Dendritic cell treated with granulocyte-macrophage colony-stimulating factor and Interleukin-4, amounts not matched to agents 40 ng/mL and 50 ng/mL, for 4 days (primary cell): Measurements from ENCODE around the gene SLCO2B1.

ENCODE experiments used
- H3K27ac Mint-ChIP-seq: one replicate; pipeline ENCODE4 v1.8.0; 2022; ENCODE audit warnings: mild to moderate bottlenecking, mixed read lengths
- H3K27me3 Mint-ChIP-seq: one replicate; pipeline ENCODE4 v1.8.0; 2022; ENCODE audit warnings: mild to moderate bottlenecking, mixed read lengths
- H3K36me3 Mint-ChIP-seq: one replicate; pipeline ENCODE4 v1.8.0; 2022; ENCODE audit warnings: low read depth, mixed read lengths
- H3K4me1 Mint-ChIP-seq: one replicate; pipeline ENCODE4 v1.8.0; 2022; ENCODE audit warnings: low read depth, mixed read lengths
- H3K4me3 Mint-ChIP-seq: one replicate; pipeline ENCODE4 v1.8.0; 2022; ENCODE audit warnings: mild to moderate bottlenecking, moderate library complexity, mixed read lengths
- H3K9me3 Mint-ChIP-seq: one replicate; pipeline ENCODE4 v1.8.0; 2022; ENCODE audit warnings: mixed read lengths
- intact Hi-C: fragments of 100-400 bp; cut with micrococcal nuclease; formaldehyde crosslinking; loops from one replicate; pipeline ENCODE4 v1.15.0; 2022

The SLCO2B1 gene

DNA sequence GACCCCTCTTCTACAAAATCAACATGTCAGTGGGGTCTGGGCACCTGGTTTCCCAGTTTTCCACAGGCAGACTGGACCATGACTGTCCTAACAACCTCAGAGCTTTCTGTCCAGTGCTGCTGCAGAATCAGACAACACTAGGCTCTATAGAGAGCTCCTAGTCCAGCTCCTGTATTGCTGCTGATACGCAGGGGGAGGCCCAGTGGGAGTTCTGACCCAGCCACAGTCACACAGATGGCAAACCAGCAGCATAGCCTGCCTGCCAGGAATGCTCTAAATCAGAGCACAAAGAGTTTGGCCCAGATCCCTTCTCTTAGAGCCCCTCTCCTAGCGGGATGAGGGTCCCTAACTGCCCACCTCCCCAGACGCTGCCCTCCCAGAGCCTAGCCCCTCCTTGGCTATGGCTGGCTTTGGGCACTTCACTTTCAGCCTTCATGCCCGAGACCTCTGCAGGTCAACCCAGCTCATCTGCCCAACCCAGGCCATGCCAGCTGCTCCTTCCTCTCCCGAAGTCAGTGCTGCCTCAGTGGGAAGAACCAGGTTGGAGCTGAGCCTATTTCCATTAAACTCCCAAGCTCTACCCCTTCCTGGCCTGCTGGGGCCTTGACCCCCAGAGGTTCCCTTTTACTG, 15.8 kb upstream of the SLCO2B1 start:
- Mint-ChIP-seq H3K36me3 (no peaks in the 10 kb centered on the region), H3K9me3 (peaks cover 9% of the 10 kb centered on the region), H3K27me3 (peaks cover 40% of the 10 kb centered on the region), H3K4me3 (no peak overlapping the region), H3K27ac (no peak overlapping the region), H3K4me1 (no peaks in the 10 kb centered on the region)
- intact Hi-C loops = loop anchor here (10.0 kb wide), 1 partner anchor 210 kb away; no protein-coding TSS in a partner anchor

DNA sequence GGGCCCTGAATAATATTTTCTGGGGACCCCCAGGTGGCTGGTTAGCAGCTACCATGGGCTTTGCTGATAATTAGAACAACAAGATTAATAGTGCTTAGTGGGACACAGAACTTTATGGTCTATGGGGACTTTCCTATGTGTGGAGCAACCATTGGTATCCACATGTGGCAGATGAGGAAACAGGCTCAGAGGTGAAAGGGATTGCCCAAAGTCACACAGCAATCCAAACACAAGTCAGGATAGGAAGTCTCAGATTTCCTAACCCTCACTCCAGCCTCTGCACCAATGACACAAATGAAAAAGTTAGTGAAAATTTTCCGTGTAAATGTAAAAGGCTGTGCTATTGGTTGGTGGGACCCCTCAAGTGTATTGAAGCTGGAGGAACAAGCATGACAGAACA, 15.3 kb upstream of the SLCO2B1 start:
- Mint-ChIP-seq H3K27me3 (peaks cover 43% of the 10 kb centered on the region), H3K4me1 (peaks cover under 1% of the 10 kb centered on the region), H3K27ac (no peak overlapping the region), H3K4me3 (no peak overlapping the region), H3K9me3 (peaks cover 6% of the 10 kb centered on the region), H3K36me3 (no peaks in the 10 kb centered on the region)
- intact Hi-C loops = loop anchor here (10.0 kb wide), 1 partner anchor 211 kb away; no protein-coding TSS in a partner anchor

DNA sequence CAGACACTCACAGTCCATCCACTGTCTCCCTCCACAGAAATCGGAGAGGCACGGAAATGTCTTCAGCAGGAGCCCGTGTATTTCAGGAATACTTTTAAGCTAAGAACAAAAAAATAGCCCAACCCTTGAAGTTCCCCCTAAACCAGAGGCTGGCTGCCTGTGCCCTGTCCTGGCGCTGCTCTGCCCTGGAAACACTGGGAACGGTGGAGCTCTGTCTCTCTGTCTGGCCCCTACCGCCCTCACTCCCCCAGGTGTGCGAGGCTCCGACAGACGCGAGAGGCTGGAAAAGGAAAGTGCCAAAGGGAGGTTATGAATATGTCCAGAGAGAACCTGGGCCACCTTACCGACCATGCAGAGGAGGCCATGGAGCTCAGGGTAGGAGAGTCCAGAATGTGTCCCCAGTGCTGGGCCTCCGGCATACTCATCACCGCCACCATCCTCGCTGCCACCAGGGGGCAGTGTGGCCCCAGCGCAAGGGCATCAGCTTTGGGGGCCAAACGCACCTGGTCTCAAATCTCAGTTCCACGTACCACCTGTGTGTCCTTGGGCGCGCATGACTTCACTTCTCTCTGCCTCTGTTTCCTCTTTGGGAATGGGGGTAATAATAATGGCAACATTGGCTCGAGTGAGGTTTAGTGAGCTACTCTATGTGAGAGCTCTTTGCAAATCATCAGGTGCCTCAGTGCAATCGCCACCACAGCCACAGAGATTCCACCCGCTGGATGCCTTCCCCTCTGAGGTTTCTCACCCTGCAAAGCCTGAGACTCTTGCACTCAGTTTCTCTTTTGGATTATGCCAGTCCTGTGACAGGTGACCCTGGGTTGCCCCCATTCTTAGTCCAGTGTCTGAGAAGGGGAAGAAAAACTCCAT, 10.4 kb upstream of the SLCO2B1 start:
- peaks cover 46% of the 10 kb centered on the region for H3K4me1 Mint-ChIP-seq
- H3K36me3 Mint-ChIP-seq = no peaks in the 10 kb centered on the region
- intact Hi-C loops = loop anchor here (1.0 to 5.0 kb wide), 2 partner anchors 108 to 118 kb away; no protein-coding TSS in a partner anchor
- H3K4me3 Mint-ChIP-seq = no peak overlapping the region
- peak overlapping the region; percentile 64 for H3K27ac Mint-ChIP-seq
- no peaks in the 10 kb centered on the region for H3K9me3 Mint-ChIP-seq
- H3K27me3 Mint-ChIP-seq = peaks cover 30% of the 10 kb centered on the region

DNA sequence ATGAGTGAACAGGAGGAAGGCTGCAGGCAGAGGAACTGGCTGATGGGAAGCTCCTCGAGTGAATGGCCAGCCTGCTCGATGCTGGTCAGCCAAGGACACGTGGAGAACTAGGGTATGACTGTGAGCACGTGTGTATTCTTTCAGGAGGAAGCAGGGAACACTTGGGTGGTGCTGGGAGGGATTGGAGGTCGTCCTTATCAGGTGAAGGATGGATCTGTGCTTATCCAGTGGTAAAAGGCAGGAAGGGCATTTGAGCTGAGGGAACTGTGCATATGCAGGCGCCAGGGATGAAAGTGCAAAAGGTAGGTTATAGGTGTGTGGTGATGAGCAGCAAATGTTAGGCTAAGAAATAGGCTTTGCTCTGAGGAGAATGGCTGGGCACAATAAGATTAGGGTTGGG, 9.7 kb upstream of the SLCO2B1 start:
- intact Hi-C loops = loop anchor here (5.0 kb wide), 1 partner anchor 119 kb away; no protein-coding TSS in a partner anchor
- no peak overlapping the region for H3K4me3 Mint-ChIP-seq
- peak overlapping the region; percentile 64 for H3K27ac Mint-ChIP-seq
- H3K27me3 Mint-ChIP-seq = peaks cover 27% of the 10 kb centered on the region
- peaks cover 53% of the 10 kb centered on the region for H3K4me1 Mint-ChIP-seq
- no peaks in the 10 kb centered on the region for H3K9me3 Mint-ChIP-seq
- no peaks in the 10 kb centered on the region for H3K36me3 Mint-ChIP-seq

DNA sequence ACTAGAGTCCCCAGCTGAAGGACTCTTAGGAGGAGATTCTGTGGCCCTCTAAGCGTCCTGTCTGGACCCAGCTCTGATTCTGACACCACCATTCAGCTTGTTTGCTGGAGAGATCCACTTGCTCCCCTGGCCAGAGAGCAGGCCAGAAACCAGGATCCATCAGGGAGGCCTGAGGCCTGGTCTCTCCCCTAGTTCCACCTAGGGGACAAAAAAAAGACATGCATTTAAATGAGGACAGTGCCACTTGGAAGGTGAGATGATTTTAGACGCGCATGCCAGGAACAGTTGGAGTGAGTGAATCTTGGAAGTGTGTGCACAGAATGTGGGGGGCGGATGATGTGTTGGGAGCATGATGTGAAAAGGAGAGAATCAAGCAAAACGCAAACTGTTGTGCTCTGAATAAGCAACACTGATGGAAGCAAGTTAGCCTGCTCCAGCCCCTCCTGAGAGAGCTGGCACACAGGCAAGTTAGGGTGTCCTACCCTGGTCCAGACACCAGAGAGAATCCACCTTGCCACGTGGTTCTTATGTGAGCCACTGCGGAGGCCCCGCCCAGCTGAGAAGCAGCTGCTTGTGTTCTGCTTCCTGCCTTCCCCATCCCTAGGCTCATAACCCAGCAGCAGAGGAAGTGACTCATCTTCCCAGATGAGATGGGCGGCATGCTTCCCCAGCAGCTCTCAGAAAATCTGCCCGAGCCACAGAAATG, 8.0 kb upstream of the SLCO2B1 start:
- Mint-ChIP-seq H3K27me3 (peaks cover 14% of the 10 kb centered on the region), H3K4me1 (peaks cover 70% of the 10 kb centered on the region), H3K4me3 (peak overlapping the region; percentile 44), H3K27ac (peak overlapping the region; percentile 83), H3K9me3 (no peaks in the 10 kb centered on the region), H3K36me3 (no peaks in the 10 kb centered on the region)
- intact Hi-C loops = loop anchor here (5.0 kb wide), 1 partner anchor 121 kb away; no protein-coding TSS in a partner anchor

DNA sequence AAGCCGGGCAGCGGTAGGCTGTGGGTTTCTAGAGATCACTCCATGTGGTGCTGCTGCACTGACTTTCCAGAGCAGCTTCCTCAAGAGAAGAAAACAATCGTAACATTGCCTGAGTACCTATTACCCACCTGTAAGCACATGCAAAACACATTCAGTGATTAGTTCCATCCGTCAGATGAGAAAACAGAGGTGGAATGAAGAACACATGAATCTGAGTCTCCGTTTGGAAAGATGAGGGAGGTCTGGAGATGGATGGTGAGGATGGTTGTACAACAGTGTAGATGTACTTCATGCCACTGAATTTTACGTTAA, 7.5 kb upstream of the SLCO2B1 start:
- Mint-ChIP-seq H3K36me3 (no peaks in the 10 kb centered on the region), H3K27me3 (peaks cover 10% of the 10 kb centered on the region), H3K4me1 (peaks cover 75% of the 10 kb centered on the region), H3K27ac (peak overlapping the region; percentile 83), H3K4me3 (peak overlapping the region; percentile 44), H3K9me3 (no peaks in the 10 kb centered on the region)
- intact Hi-C loops = loop anchor here (5.0 kb wide), 1 partner anchor 121 kb away; no protein-coding TSS in a partner anchor

DNA sequence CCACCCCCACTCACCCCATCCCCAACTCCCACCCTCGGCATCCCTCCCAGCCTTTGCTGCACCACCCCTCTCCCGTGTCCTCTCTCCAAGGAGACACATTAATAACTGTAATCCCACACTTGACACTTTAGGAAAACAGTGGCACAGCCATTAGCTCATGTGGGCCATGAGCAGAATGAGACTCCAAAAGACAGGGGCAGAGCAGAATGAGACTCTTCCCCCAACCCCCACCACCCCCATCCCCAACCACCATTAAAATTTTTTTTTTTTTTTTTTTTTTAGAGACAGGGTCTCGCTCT, 6.2 kb upstream of the SLCO2B1 start:
- intact Hi-C loops = loop anchor here (1.0 to 5.0 kb wide), 3 partner anchors 61 to 122 kb away; partner anchors contain the start of gene TPBGL
- Mint-ChIP-seq H3K27ac (peak overlapping the region; percentile 83), H3K4me3 (no peak overlapping the region), H3K36me3 (no peaks in the 10 kb centered on the region), H3K27me3 (peaks cover 4% of the 10 kb centered on the region), H3K9me3 (no peaks in the 10 kb centered on the region), H3K4me1 (peaks cover 87% of the 10 kb centered on the region)

DNA sequence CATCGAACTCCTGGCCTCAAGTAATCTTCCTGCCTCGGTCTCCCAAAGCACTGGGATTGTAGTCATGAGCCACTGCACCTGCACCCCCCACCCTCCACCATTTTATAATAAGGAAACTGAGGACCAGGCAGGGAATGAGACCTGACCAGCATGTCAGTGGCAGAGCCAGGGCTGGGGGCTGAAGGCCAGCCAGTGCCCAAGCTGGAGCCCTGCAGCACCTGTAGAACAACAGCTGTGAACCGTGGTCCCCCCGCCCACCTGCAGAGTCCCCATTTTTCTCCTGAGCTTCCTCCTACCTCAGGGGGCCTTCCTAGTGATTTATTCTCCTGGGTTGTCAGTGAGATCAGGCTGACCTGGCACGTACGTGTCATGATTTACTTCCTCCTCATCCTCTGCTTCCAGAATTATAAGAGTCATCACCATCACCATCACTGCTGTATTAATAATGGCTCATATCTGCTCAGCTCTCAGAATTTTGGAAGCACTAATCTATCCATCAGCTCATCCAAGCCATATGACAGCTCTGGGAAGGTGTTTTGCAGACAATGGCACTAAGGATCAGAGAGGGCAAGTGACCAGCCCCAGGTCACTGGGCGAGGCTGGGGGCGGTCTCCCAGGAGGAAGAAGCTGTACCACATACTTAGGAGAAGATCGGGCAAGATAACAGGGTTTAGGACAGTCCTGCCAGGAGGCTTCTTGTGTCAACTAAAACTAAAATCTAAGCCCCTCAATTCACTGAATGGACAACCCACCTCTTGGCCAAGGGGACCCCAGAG, 5.5 kb upstream of the SLCO2B1 start:
- no peaks in the 10 kb centered on the region for H3K9me3 Mint-ChIP-seq
- peaks cover under 1% of the 10 kb centered on the region for H3K27me3 Mint-ChIP-seq
- H3K27ac Mint-ChIP-seq = peak overlapping the region; percentile 62
- no peak overlapping the region for H3K4me3 Mint-ChIP-seq
- peaks cover 94% of the 10 kb centered on the region for H3K4me1 Mint-ChIP-seq
- intact Hi-C loops = loop anchor here (2.0 kb wide), 1 partner anchor 95 kb away; the partner anchor contains the start of gene TPBGL
- H3K36me3 Mint-ChIP-seq = no peaks in the 10 kb centered on the region

DNA sequence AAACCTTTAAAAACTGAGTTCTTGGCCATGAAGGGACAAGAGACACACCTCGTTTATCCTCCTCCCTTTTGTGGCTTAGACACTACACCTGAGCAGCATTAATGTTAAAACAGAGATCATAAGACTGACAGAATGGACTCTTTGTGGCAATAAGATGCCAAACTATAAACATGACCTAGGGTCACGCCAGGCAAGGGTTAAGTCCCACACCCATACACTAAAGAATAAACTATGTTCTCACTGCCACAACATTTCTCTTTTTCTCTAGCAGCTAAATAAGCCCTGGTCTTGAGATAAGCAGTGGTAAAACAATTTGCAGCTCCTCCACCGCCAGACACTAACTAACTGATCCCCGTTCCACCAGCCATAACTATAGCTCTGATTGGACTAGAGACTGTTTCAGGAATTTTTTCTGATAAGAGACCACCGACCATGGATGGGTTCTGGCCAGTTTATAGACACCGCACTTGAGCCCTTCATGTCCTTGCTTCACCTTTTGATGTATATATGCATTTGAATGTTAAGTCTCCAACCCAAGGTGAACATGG, 4.9 kb upstream of the SLCO2B1 start:
- Mint-ChIP-seq H3K4me1 (peaks cover 95% of the 10 kb centered on the region), H3K4me3 (no peak overlapping the region), H3K27me3 (no peaks in the 10 kb centered on the region), H3K36me3 (peaks cover 4% of the 10 kb centered on the region), H3K9me3 (no peaks in the 10 kb centered on the region), H3K27ac (peak overlapping the region; percentile 84)
- intact Hi-C loops = loop anchor here (2.0 kb wide), 1 partner anchor 95 kb away; the partner anchor contains the start of gene TPBGL

DNA sequence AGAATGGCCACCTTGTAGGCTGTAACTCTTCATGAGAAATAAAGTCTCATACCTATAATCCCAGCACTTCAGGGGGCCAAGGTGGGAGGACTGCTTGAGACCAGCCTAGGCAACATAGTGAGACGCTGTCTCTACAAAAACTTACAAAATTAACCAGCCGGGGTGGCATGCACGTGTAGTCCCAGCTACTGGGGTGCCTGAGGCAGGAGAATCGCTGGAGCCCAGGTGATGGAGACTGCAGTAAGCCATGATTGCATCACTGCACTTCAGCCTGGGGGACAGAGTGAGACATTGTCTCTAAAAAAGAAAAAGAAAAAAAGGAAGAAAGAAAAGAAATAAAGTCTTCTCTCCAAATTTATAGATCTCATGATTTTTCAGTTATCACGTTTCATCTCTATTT, 4.2 kb upstream of the SLCO2B1 start:
- Mint-ChIP-seq H3K4me3 (no peak overlapping the region), H3K9me3 (no peaks in the 10 kb centered on the region), H3K36me3 (peaks cover 11% of the 10 kb centered on the region), H3K27ac (peak overlapping the region; percentile 84), H3K4me1 (peaks cover 94% of the 10 kb centered on the region), H3K27me3 (peaks cover 3% of the 10 kb centered on the region)
- intact Hi-C loops = no loop called here

DNA sequence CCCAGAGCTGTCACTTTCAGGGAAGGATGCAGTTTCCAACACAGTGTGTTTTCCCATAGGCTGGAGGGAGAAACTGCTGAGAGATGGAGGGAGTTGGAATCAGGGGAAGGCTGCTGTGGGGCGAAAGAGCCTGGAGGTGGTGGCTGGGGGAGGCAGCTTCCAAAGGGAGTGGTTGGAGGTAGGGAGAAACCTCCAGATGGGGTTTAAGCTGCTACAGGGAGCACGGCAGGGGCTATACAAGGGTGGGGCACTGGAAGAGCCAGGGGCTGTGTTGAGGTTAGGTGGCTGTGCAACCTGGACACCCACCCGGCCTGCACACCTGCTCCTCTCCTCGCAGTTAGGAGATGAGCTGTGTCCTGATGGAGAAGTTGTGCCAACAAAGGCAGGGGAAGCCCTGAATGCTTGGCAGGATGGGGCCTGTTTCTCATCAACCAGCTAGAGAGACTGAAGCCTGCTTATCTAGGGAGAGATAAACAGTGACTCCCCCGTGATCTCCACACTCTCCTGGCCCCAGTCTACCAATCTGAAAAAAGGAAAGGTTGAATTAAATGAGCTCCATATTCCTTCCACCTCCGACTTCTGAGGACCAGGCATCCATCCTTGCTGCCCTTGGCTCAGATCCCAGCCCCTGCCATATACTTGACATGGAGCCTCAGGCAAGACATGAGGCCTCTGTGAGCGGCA, 3.6 kb upstream of the SLCO2B1 start:
- intact Hi-C loops = no loop called here
- Mint-ChIP-seq H3K4me1 (peaks cover 94% of the 10 kb centered on the region), H3K27me3 (peaks cover 3% of the 10 kb centered on the region), H3K36me3 (peaks cover 17% of the 10 kb centered on the region), H3K4me3 (peak overlapping the region; percentile 67), H3K27ac (peak overlapping the region; percentile 84), H3K9me3 (no peaks in the 10 kb centered on the region)

DNA sequence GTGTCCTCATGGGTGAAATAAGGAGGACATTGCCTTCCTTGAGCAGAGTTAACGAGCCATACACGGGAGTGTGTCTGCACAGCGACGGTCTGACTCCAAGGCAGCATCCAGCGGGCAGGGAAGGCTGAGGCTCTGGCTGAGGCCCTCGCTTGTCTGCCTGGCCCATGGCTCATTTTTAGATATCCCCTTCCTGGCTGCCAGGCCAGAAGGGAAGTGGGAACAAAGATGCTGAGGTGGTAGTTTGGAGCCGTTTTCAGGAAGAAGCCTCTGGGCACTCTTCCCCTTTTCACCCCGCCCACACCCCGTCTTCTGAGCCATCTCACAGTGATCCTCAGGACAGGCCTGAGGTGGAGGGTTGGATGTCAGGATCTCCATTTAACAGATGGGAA, 3.0 kb upstream of the SLCO2B1 start:
- H3K27me3 Mint-ChIP-seq = peaks cover 3% of the 10 kb centered on the region
- peak overlapping the region; percentile 84 for H3K27ac Mint-ChIP-seq
- H3K9me3 Mint-ChIP-seq = no peaks in the 10 kb centered on the region
- peak overlapping the region; percentile 67 for H3K4me3 Mint-ChIP-seq
- intact Hi-C loops = loop anchor here (2.0 kb wide), 1 partner anchor 27 kb away; no protein-coding TSS in a partner anchor
- H3K4me1 Mint-ChIP-seq = peaks cover 94% of the 10 kb centered on the region
- H3K36me3 Mint-ChIP-seq = peaks cover 23% of the 10 kb centered on the region
